Activated CD8-positive, alpha-beta T cell treated with anti-CD3 and anti-CD28 coated beads for 36 hours (primary cell): Measurements from ENCODE around the gene TRIM41. TPM values are rescaled to one million over a fixed set of nuclear protein-coding genes. Genes with fewer than 3 reads are reported as not detected.

ENCODE experiments used
- ATAC-seq: fragments of 200-7000 bp; cut with Tn5 transposase; one replicate; pipeline ENCODE4 v1.10.0; 2021; ENCODE audit warnings: mild to moderate bottlenecking, moderate library complexity
- CTCF ChIA-PET: fragments of 350-600 bp; sonication (Branson Sonifier 250); formaldehyde crosslinking; loops from one replicate; lab custom pipeline; 2021; ENCODE audit warnings: antibody characterized with exemption; lab: Charles Lee
- POLR2A ChIA-PET: fragments of 350-600 bp; sonication (Branson Sonifier 250); formaldehyde crosslinking; loops from one replicate; lab custom pipeline; 2021; ENCODE audit warnings: antibody characterized with exemption; lab: Charles Lee
- DNase-seq: peaks from one replicate; pipeline ENCODE4 v3.0.0-alpha.2; 2020
- H3K27ac Mint-ChIP-seq: one replicate; pipeline ENCODE4 v1.8.0; 2021; ENCODE audit warnings: mild to moderate bottlenecking, mixed read lengths
- H3K27me3 Mint-ChIP-seq: one replicate; pipeline ENCODE4 v1.8.0; 2021; ENCODE audit warnings: mixed read lengths
- H3K36me3 Mint-ChIP-seq: one replicate; pipeline ENCODE4 v1.8.0; 2021; ENCODE audit warnings: low read depth, mixed read lengths
- H3K4me1 Mint-ChIP-seq: one replicate; pipeline ENCODE4 v1.8.0; 2021; ENCODE audit warnings: low read depth, mixed read lengths
- H3K4me3 Mint-ChIP-seq: one replicate; pipeline ENCODE4 v1.8.0; 2021; ENCODE audit warnings: mild to moderate bottlenecking, moderate library complexity, mixed read lengths
- H3K9me3 Mint-ChIP-seq: one replicate; pipeline ENCODE4 v1.8.0; 2021; ENCODE audit warnings: mixed read lengths
- CTCF ChIP-seq: fragments of 200-600 bp; IDR thresholded peaks from one replicate; pipeline ENCODE4 v1.8.0; 2022; ENCODE audit warnings: antibody characterized with exemption, mild to moderate bottlenecking
- intact Hi-C: fragments of 100-400 bp; cut with micrococcal nuclease; formaldehyde crosslinking; loops from one replicate; pipeline ENCODE4 v1.10.0; 2022
- total RNA-seq, 2 experiments: library from RNA; stranded (reverse); gene quantifications; one replicate each; pipeline ENCODE4 v1.2.3, GENCODE V29; 2021

The TRIM41 gene
- total RNA-seq, 2 experiments from 2014 or later: 30.6 to 31.5 TPM

DNA sequence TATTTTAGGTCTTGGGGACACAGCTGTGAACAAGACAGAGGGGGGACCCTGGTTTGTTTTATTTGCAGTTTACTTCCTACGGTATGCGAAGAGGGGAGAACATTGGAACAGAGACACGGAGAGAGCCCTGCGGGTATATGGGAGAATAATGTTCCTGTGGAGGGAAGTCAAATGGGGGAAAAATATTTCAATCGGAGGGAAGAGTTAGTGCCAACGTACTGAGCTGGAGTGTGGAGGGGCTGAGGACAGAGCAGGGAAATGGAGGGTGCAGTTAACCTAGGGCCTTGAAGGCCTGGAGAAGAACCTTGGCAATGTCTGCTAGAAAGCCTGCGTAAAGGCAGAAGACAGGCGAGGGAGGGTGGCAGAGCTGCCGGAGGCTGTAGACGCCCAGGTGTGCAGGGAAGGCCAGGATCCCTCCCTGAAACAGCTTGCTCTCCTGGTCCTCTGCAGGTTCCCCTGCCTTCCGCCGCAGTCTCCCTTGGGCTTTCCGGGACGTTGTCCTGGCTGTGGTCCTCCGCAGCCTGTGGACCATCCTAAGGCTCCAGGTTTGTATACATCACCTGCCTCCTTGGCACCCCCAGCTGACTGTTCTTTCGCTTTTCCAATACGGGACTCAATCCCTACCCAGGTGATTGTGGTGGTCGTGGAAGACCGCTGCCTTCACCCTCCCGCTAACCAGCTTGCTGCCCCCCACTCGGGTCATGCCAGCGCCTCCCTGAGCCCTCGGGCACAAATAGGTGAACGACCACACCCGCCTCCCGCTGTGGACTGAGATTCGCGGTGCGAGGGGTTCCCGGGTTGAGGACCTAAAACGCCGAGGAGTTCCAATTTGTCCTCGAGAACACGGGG is 22.6 kb downstream of the TRIM41 start:
- intact Hi-C loops: no loop called here
- ChIA-PET POLR2A (interaction anchor here (1.0 to 35.9 kb wide), 10 partner anchors 9 to 57 kb away, joined by 3 to 746 read pairs (median 6); partner anchors contain the start of genes RACK1, TRIM41 and TRIM52), CTCF (interaction anchor here (1.0 to 2.3 kb wide), 3 partner anchors 10 to 38 kb away, joined by 3 to 10 read pairs (median 6); partner anchors contain the start of gene TRIM52)
- Mint-ChIP-seq H3K36me3 (peaks cover 54% of the 10 kb centered on the region), H3K27me3 (no peaks in the 10 kb centered on the region), H3K4me1 (peaks cover 48% of the 10 kb centered on the region), H3K9me3 (no peaks in the 10 kb centered on the region), H3K27ac (peak overlapping the region; percentile 99), H3K4me3 (peak overlapping the region; percentile 95)
- DNase-seq (no peak), ATAC-seq (peak; percentile 2)
- no peak for TF ChIP-seq CTCF

GRCh38 chr5:181246276-181247049 is 23.4 kb downstream of the TRIM41 start:
- intact Hi-C loops: no loop called here
- no peaks in the 10 kb centered on the region for H3K27me3 Mint-ChIP-seq
- peaks cover 52% of the 10 kb centered on the region for H3K4me1 Mint-ChIP-seq
- H3K4me3 Mint-ChIP-seq: peak overlapping the region; percentile 95
- DNase-seq: peak; percentile 83
- TF ChIP-seq CTCF: no peak
- peaks cover 50% of the 10 kb centered on the region for H3K36me3 Mint-ChIP-seq
- peak; percentile 35 for ATAC-seq
- ChIA-PET POLR2A (interaction anchor here (1.1 to 35.9 kb wide), 7 partner anchors 9 to 48 kb away, joined by 3 to 746 read pairs (median 11); partner anchors contain the start of genes RACK1, TRIM41 and TRIM52), CTCF (interaction anchor here (1.0 to 2.3 kb wide), 3 partner anchors 9 to 38 kb away, joined by 3 to 10 read pairs (median 6); partner anchors contain the start of gene TRIM52)
- H3K27ac Mint-ChIP-seq: peak overlapping the region; percentile 99
- H3K9me3 Mint-ChIP-seq: no peaks in the 10 kb centered on the region

- no peak for ATAC-seq
- H3K4me1 Mint-ChIP-seq: peaks cover 53% of the 10 kb centered on the region
- no peak for DNase-seq
- intact Hi-C loops: no loop called here
- POLR2A ChIA-PET: interaction anchor here (7.0 to 35.9 kb wide), 2 partner anchors 12 to 15 kb away, joined by 89 to 746 read pairs; partner anchors contain the start of genes RACK1, TRIM41 and TRIM52
- no peaks in the 10 kb centered on the region for H3K9me3 Mint-ChIP-seq
- peaks cover 36% of the 10 kb centered on the region for H3K36me3 Mint-ChIP-seq
- peak overlapping the region; percentile 95 for H3K4me3 Mint-ChIP-seq
- CTCF ChIA-PET: interaction anchor here (0.7 to 1.3 kb wide), 2 partner anchors 11 to 14 kb away, joined by 3 to 6 read pairs; no protein-coding TSS in a partner anchor
- no peaks in the 10 kb centered on the region for H3K27me3 Mint-ChIP-seq
- peak overlapping the region; percentile 99 for H3K27ac Mint-ChIP-seq
- no peak for TF ChIP-seq CTCF
Measured at GRCh38 chr5:181248277-181248676, 25.2 kb downstream of the TRIM41 start.

- no peaks in the 10 kb centered on the region for H3K27me3 Mint-ChIP-seq
- TF ChIP-seq CTCF: no peak
- H3K4me1 Mint-ChIP-seq: peaks cover 64% of the 10 kb centered on the region
- H3K9me3 Mint-ChIP-seq: no peaks in the 10 kb centered on the region
- intact Hi-C loops: no loop called here
- ATAC-seq (no peak), DNase-seq (no peak)
- H3K4me3 Mint-ChIP-seq: no peak overlapping the region
- ChIA-PET POLR2A (interaction anchor here (0.6 to 35.9 kb wide), 4 partner anchors 8 to 449 kb away, joined by 3 to 746 read pairs (median 6); partner anchors contain the start of genes RACK1 and TRIM41), CTCF (interaction anchor here (2.8 kb wide), 1 partner anchor 10 kb away, joined by 10 read pairs; no protein-coding TSS in a partner anchor)
- peaks cover 54% of the 10 kb centered on the region for H3K36me3 Mint-ChIP-seq
- H3K27ac Mint-ChIP-seq: no peak overlapping the region
Measured at GRCh38 chr5:181255276-181255675, 32.2 kb downstream of the TRIM41 start.
